ENCODE data around the gene SKIL. TPM values are rescaled to one million over a fixed set of nuclear protein-coding genes. Genes with fewer than 3 reads are reported as not detected.

SKIL gene
- total and polyA plus RNA-seq, 2 donors from 2014 or later = 5.6 to 68.2 TPM

DNA sequence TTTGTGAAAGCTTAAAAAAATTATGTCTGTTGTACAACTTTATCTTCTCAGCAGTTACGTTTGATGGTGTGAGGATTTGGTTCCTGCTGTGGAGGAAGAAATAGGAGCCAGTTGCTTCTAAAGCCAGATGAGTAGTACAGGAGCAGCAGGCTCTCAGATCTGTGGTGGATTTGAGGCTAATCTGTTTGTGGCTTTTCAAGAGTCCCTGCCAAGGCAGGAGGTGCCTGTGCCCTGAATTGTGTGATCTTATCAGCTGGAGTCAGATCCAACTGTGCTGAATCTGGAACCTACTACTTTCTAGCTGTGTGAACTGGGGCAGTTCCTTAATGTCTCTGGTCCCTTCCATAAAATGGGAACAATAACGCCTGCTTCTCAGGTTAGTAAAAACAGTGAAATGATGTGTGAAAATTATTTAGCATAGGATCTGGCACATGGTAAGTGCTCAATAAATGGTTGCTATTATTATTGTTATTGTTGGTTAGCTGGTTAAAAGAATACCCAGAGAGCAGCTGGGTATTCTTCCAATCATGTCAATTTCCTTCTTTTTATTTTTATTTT lies 68.8 kb downstream of the SKIL start:
- H3K9ac ChIP-seq (ENCODE audit: low read length in 3 of 3) = no peak overlapping the region
- FAIRE-seq = no peak
- no peaks in the 10 kb centered on the region for H3K4me1 ChIP-seq (ENCODE audit: control insufficient read depth in 2 of 3, insufficient read depth in 2 of 3, low read depth in 1 of 3, low read length in 3 of 3)
- TF ChIP-seq, protein P1, sequence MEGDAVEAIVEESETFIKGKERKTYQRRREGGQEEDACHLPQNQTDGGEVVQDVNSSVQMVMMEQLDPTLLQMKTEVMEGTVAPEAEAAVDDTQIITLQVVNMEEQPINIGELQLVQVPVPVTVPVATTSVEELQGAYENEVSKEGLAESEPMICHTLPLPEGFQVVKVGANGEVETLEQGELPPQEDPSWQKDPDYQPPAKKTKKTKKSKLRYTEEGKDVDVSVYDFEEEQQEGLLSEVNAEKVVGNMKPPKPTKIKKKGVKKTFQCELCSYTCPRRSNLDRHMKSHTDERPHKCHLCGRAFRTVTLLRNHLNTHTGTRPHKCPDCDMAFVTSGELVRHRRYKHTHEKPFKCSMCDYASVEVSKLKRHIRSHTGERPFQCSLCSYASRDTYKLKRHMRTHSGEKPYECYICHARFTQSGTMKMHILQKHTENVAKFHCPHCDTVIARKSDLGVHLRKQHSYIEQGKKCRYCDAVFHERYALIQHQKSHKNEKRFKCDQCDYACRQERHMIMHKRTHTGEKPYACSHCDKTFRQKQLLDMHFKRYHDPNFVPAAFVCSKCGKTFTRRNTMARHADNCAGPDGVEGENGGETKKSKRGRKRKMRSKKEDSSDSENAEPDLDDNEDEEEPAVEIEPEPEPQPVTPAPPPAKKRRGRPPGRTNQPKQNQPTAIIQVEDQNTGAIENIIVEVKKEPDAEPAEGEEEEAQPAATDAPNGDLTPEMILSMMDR (IDR thresholded peaks at IDR 0.05; ENCODE audit: borderline replicate concordance, extremely low read depth, insufficient read depth) = no peak
- no peak overlapping the region for H3K27ac ChIP-seq (ENCODE audit: low read depth in 2 of 2, low read length in 2 of 2)
- H3K27me3 ChIP-seq (ENCODE audit: control insufficient read depth, insufficient read depth, low read length) = no peaks in the 10 kb centered on the region
- no peaks in the 10 kb centered on the region for H3K36me3 ChIP-seq (ENCODE audit: control insufficient read depth in 2 of 3, insufficient read depth in 3 of 3, low read length in 3 of 3)
- no peak overlapping the region for H3K4me3 ChIP-seq (ENCODE audit: low read length in 3 of 3)
- H3K9me3 ChIP-seq (ENCODE audit: control insufficient read depth in 2 of 3, insufficient read depth in 1 of 3, low read length in 3 of 3) = no peaks in the 10 kb centered on the region
- intact Hi-C loops (cut with DNase I) = no loop called here
- DNase-seq = no peak

DNA sequence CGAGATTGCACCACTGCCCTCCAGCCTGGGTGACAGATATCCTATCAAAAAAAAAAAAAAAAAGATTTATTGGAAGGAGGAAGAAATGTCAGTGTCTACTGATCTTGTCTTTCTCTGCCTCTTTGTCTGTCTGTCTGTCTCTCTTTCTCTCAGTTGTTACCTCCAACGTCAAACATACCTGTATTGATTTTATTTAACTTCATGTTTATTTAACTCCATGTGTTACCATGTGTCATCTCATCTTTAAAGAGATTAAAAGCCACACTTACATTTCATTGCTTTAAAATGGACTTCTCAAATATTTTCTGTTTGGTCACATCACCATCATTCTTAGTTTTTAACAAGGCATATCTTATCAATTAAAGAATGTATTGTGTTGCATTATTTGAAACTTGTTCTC lies 70.6 kb downstream of the SKIL start:
- Histone ChIP-seq H3K4me3 (ENCODE audit: low read length in 3 of 3) (no peak overlapping the region), H3K27me3 (ENCODE audit: control insufficient read depth, insufficient read depth, low read length) (no peaks in the 10 kb centered on the region), H3K9me3 (ENCODE audit: control insufficient read depth in 2 of 3, insufficient read depth in 1 of 3, low read length in 3 of 3) (no peaks in the 10 kb centered on the region), H3K36me3 (ENCODE audit: control insufficient read depth in 2 of 3, insufficient read depth in 3 of 3, low read length in 3 of 3) (no peaks in the 10 kb centered on the region), H3K9ac (ENCODE audit: low read length in 3 of 3) (no peak overlapping the region), H3K27ac (ENCODE audit: low read depth in 2 of 2, low read length in 2 of 2) (no peak overlapping the region), H3K4me1 (ENCODE audit: control insufficient read depth in 2 of 3, insufficient read depth in 2 of 3, low read depth in 1 of 3, low read length in 3 of 3) (no peaks in the 10 kb centered on the region)
- FAIRE-seq (no peak), DNase-seq (no peak)
- TF ChIP-seq, protein P1 (IDR thresholded peaks at IDR 0.05; ENCODE audit: borderline replicate concordance, extremely low read depth, insufficient read depth) = no peak
- intact Hi-C loops (cut with DNase I) = no loop called here

DNA sequence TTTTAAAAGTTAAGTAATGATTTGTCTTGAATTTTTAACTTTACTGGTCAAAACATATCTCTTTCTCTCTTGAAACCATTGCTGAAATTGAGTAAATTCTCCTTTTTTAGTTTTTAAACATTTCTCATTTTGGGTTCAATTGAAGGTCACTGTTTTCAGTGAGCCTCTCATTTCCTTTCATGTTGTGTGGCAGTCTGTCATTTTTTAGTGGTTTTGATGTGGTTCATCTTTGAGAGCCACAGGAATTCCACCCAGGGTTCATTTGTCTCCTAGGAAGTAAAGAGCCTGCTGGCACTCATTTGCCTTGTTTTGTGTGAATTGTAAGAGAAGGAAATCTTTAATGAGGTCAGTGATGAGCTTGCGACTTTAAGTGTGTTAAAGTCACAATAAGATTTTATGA lies 71.5 kb downstream of the SKIL start:
- no peak overlapping the region for H3K9ac ChIP-seq (ENCODE audit: low read length in 3 of 3)
- H3K4me3 ChIP-seq (ENCODE audit: low read length in 3 of 3) = no peak overlapping the region
- no peaks in the 10 kb centered on the region for H3K9me3 ChIP-seq (ENCODE audit: control insufficient read depth in 2 of 3, insufficient read depth in 1 of 3, low read length in 3 of 3)
- DNase-seq (peak in 1 of 5 donors; percentile 32), FAIRE-seq (no peak)
- TF ChIP-seq, protein P1 (IDR thresholded peaks at IDR 0.05; ENCODE audit: borderline replicate concordance, extremely low read depth, insufficient read depth) = no peak
- no peaks in the 10 kb centered on the region for H3K36me3 ChIP-seq (ENCODE audit: control insufficient read depth in 2 of 3, insufficient read depth in 3 of 3, low read length in 3 of 3)
- no peak overlapping the region for H3K27ac ChIP-seq (ENCODE audit: low read depth in 2 of 2, low read length in 2 of 2)
- H3K27me3 ChIP-seq (ENCODE audit: control insufficient read depth, insufficient read depth, low read length) = no peaks in the 10 kb centered on the region
- intact Hi-C loops (cut with DNase I) = no loop called here
- H3K4me1 ChIP-seq (ENCODE audit: control insufficient read depth in 2 of 3, insufficient read depth in 2 of 3, low read depth in 1 of 3, low read length in 3 of 3) = no peaks in the 10 kb centered on the region

DNA sequence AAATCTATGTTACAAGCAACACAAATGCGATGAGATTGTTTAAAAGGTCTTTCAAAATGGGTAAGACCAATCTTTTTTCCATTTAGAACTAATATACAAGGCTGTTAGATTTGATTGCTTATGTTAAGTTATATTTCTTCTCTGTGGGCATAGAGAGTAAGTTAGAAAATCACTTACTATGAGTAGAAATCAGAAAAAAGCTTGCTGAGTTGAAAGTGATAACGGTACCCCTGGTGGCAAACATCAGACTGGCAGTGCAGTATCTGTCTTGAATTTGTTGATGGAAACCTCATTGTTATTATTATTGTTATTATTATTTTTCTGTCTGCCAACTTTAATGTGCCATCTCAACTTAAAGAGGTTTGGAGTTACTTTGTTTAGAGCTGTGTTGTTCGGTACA lies 73.5 kb downstream of the SKIL start:
- H3K36me3 ChIP-seq (ENCODE audit: control insufficient read depth in 2 of 3, insufficient read depth in 3 of 3, low read length in 3 of 3) = peaks cover 0 to 3% (median 0%) of the 10 kb centered on the region in 3 donors
- TF ChIP-seq, protein P1 (IDR thresholded peaks at IDR 0.05; ENCODE audit: borderline replicate concordance, extremely low read depth, insufficient read depth) = no peak
- no peak overlapping the region for H3K27ac ChIP-seq (ENCODE audit: low read depth in 2 of 2, low read length in 2 of 2)
- no peaks in the 10 kb centered on the region for H3K27me3 ChIP-seq (ENCODE audit: control insufficient read depth, insufficient read depth, low read length)
- H3K9me3 ChIP-seq (ENCODE audit: control insufficient read depth in 2 of 3, insufficient read depth in 1 of 3, low read length in 3 of 3) = no peaks in the 10 kb centered on the region
- intact Hi-C loops (cut with DNase I) = no loop called here
- H3K4me3 ChIP-seq (ENCODE audit: low read length in 3 of 3) = no peak overlapping the region
- DNase-seq (no peak), FAIRE-seq (no peak)
- no peaks in the 10 kb centered on the region for H3K4me1 ChIP-seq (ENCODE audit: control insufficient read depth in 2 of 3, insufficient read depth in 2 of 3, low read depth in 1 of 3, low read length in 3 of 3)
- no peak overlapping the region for H3K9ac ChIP-seq (ENCODE audit: low read length in 3 of 3)
